Measurements from ENCODE around the gene CACNA2D3.

Gene CACNA2D3

DNA sequence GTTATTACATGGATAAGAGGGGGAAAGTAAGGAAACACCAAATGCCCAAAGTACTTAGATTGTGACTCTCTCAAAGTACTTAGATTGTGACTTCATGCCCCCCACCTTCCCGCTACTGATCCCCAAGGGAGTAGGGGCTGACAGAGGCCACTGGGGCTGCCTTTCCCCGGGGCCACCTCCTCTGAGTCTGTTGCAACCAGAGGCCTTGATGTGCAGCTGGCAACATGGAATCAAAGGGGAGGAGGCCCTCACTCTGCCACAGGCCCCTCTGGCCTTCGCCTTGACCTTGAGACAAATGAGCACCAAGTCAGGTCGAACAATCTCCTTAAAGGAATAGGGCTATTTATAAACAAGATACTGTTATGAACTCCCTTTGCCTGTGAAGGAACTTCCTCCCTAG lies 743.0 kb downstream of the CACNA2D3 start:
- DNase-seq: no peak

DNA sequence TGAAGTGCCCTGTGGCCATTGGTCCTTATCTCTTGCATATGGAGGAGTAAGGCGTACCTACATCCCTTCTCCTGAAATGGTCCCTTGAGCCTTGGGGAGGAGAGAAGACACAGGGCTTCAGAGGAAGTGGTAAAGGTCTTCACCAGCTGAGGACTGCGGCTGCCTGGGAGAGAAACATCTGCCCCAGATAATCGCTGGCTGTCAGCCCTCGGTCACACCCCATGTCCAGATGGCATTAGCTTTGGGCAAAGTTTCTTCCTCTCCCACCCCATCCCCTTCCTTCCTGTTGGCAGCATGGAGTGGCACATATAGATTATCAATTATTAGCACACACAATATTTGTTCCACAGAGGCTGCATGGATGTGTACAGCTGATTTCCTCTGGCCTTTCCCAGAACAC lies 743.9 kb downstream of the CACNA2D3 start:
- DNase-seq: no peak

DNA sequence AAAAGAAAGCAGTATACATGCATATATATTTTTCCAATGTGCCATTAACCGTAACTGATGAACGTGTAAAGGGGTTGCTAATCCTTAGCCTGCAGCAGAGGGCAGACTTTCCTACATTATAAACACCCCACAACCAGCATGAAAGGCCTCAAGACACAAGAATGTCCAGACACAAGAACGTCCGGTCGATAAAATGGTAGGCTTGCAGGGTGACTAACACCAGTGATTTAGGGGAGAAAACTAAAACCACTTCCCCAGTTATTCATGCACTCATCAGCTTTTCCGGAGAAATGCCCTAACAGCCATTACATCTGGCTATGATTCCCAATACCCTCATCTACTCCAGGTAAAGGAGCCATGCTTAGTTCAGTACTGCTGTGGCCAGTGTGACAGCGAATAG lies 748.1 kb downstream of the CACNA2D3 start:
- no peak for DNase-seq

DNA sequence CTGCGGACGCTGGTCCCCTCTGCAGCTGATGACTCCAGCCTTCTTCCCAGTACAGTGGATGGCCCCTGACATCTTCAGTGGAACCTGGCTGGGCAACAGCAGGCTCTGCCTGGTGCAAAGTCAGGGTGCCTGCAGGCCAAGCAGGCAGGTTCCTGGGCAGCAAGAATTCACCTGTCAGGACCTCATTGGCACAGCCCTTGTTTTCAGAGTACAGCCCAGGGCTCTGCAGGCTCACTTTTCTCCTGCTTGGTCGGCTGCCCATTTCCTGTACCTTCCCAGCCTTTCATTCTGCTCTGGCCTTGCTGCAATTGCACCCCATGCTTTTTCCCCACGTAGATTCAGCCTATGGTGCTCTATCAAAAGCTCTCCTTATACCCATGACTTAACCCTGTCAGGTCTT lies 749.5 kb downstream of the CACNA2D3 start:
- no peak for DNase-seq

DNA sequence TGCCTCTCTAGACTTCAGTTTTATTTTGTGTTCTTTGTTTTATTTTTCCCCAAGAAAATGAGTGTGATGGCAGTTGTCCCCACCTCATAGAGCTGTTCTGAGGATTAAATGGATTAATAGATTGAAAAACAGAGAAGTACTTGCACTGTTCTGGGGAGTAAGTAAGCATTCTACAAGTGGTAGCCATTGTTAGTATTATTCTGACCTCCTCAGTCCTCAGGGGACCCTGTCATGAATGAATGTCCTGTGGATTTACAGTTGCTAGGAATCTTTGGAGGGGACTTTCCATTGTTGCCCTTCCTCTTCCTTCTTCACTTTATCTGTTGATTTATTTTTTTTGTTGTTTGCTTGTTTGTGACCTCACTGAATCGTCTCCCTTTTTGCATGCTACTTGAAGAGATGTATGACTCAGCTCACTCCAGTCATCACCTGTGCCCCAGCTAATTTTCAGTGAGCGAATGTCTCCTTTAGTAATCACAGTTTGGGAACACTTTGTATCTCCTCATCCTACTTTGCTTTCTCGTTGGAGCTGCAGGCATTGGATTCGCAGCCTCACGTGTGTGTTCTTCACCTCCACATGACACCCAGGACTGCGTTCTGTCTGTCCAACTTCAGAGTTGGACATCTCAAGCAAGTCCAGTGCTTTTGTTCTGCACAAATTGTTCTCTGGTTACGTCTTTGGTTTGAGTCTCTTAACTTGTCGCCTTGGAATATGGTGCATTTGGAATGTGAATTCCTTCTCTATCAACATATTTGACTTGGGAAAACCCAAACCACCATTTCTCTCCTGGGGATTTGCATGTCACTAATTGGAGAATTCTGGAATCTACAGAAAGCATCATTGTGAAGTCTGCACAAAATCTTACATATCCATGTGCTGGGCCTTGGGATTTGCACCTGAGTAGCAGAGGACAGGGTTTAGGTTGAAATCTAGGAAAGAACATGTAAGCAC lies 751.0 kb downstream of the CACNA2D3 start:
- DNase-seq: no peak

DNA sequence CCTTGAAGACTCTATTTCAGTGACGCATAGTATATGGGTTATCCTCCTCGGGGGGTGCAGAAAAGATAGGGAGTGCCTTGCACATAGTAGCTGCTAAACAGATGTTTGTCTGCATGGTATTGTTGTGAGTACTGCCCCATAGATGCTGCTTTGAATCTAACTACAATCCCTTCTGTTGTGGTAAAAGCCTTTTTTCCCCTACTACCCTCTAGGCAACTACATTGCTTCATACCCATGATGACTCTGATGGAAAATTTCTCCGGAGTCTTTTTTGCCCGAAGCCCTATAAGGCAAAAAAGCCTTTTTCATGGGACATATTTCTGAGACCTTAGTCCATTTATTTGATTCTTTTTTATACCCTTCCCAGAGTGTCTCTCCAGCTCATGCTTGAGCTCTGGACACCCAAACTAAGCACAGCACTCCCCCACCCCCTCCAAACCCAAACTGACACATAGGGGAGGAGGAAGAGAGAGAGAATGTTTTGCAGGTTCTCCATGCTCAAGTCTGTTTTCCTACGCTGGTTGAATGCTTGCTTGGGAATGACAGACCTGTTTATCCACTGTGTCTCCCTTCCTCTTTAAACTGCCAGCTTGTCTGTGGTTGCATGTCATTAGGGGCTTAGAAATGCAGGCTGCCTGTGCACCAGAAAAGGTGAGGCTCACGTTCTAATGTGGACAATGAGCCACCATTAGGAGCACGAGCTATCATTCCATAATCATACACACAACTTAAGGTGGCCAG lies 752.6 kb downstream of the CACNA2D3 start:
- DNase-seq: no peak

DNA sequence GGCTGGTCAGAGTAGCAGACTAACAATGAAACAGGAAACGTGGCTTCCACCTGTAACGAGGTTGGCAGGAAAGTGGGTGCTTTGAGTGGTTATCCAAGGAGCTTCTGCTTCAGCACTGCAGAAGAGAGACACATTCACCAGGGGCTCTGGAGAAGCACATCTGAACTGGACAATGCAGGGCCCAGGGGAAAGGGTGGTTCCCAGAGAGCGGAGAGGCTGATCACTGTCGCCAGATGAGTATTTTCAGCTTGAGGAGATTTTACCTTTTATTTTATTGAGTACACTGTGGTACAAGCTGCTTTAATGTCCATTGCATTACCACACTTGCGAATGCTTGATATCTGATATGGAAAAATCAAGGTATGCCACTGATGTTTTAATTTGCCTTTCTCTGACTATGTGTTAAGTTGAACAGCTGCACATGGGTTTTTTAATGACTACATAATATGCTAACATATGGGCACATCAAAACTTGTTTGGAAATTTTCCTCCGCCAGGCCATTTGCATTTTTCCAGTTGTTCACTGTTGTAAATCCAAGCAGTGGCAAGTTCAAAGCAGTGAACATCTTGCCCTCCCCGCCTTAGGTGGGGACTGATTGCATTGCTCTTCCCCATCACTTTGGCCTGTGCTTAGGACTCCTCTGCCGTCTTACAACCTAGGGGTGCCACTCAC lies 753.4 kb downstream of the CACNA2D3 start:
- DNase-seq: no peak

DNA sequence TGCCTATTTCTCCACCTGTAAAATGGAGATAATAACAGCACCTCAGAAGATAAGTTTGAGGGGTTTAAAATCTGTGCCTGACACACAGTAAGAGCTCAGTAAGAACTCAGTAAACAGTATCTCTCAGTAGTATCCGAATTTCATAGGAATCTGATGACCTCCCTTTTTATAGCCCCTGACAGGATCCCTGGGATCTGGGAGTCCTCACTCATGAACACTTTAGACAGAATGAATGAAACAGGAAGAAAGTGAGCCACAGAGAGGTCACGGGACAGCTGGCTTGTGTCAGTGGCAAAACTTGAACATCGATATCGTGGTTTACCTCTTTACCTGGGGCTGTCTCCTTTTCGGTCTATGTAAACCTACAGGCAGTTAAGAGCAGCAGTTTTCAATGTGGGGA lies 754.3 kb downstream of the CACNA2D3 start:
- no peak for DNase-seq

DNA sequence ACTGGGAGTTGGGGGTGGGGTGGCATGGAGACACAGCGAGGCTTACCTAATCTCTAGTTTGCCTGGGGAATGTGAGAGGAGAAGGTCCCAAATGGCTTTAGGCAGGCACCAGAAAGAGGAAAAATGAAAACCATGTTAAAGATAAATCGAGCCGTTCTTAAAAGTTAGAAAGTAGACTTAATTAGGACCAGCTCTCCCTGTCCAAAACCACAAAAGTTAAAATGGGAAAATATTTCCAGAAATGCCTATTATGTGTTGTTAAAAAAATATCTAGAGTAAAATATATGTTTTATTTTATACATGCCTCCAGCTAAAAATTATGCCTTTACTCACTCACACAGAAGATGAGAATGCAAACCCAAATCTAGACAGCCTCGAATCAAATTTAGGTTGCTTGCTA lies 755.4 kb downstream of the CACNA2D3 start:
- no peak for DNase-seq

DNA sequence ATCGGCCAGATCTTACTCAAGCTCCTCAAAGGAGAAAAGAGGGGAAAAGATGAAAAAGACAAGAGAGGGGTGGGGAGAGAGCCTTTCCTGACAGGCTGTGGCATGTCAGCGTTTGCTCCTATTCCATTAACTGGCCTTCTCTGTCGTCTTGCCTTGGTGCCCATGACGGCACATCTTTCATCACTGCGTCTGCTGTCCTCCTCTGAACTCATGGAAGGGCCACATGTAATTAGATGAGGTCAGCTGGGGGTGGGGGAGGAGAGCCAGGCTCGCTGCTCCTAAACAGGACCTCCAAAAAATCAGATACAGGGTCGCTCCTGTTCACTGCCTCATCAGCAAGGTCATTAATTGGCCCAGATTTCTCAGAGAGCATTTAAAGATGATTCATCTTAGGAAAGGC lies 755.8 kb downstream of the CACNA2D3 start:
- no peak for DNase-seq

DNA sequence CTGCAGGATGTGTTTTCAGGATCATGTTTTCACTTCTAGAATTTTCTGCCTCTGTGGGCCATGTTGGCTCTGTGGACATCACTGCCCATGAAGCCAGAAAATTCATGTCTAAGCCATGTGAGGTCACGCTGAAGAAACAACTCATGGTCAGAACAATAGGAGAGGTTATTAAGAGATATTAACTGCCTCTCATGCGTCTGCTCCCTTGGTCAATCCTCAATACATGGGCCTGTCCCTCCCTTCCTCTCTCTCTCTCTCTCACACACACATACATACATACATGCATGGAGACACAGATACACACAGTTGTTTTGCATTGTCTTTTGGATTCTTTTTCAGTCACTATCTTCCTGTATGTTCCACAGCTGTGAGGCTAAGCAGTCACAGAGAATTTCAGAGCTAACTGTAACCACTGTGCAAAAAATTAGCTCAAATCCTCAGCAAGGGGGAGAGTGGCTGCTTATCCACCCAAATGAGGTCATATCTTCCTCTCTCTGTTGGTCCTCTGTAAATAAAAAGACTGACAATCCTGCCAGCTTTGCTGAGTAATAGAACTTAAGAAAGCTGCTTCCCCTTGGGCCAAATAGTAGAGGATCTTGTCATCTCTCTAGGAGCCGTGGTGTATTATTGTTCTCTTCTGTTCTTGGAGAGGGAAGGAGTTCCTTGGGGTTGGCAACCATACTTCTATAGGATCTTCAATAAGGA lies 759.9 kb downstream of the CACNA2D3 start:
- DNase-seq: no peak

DNA sequence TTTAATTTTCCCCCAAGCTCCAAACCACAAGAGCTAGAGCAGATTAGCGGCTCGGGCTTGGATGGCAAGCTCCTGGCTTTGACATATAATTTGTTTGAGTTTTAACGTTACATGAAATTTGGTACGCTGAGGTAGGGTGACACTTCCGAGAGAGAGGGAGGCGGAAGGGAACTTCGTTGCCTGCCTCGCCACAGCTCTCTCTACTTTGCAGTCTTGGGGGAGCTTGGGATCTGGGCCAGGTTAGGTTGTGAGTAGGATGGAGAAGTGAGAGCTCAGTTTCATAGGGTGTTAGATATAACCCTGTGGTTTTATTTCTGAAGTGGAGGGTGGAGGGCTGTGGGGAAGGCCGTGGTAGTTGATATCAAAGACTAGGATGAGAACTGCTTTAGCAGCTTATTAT lies 765.8 kb downstream of the CACNA2D3 start:
- DNase-seq: no peak

DNA sequence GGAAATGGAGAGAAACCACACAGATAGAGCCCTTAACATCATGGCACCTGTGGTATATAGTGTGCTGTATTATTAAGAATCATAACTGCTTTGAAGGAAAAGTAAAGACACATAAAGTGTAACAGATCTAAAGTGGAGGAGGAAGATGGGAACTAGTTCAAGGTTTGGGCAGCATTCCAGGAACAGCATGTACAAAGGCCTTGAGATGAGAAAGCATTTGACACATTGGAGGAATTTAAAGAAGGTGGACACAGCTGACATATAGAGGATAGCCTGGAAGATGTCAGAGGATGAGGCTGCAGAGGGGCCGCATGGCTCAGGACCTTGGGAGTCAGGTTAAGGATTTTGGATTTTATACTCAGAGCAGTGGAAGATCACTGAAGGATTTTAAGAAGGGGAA lies 766.5 kb downstream of the CACNA2D3 start:
- no peak for DNase-seq

DNA sequence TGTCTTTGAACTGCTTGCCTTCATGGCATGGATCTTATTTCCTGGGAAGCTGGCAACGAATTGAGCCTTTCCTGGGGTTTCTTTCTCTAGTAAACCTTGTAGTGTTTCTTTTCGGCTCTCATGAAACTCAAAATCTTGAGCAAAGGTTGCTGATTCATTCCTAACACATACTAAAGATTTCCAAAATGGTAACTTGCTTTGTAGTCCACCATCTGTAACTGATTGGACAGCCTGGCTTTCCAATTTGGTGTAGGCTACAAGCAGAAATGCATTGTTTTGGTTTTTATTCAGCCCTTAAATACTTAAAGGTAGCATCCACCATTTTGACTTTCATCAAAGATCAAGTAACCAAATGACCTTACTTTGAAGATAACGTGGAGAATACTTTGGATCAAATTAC lies 767.4 kb downstream of the CACNA2D3 start:
- no peak for DNase-seq

DNA sequence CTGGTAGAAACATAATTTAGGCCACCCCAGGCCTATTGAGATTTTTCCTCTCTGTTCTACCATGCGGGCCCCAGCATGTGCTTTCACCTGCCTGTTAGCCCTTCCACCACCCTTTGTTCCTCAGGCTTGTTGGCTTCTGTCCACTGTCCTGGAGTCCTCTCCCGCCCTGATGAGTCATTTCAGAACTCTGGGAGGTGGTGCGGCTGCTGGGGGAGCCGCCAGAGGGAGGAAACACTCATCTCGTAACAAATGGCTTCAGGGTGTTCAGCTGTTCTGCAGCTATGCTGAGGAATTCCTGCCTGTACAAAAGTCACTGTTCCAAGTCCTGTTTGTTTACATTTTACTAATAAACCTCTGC lies 769.2 kb downstream of the CACNA2D3 start:
- DNase-seq: no peak

DNA sequence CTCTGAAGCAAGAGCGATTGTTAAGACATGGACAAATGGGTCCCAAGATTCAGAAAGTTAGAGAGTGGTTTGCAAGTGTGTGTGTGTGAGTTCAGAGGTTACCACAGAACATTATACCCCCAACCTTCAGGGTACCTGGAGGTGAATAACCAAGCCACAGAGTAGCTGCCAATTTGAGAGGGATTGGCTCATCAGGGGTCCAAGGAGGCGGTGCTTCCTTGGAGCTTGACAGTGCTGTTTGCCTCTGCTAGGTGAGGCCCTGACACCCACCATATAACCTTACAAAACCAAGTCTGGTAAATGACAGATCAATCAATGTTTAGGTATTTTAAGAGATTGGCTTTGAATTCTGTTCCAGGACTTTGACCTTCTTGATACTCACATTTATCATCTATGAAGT lies 769.8 kb downstream of the CACNA2D3 start:
- no peak for DNase-seq

DNA sequence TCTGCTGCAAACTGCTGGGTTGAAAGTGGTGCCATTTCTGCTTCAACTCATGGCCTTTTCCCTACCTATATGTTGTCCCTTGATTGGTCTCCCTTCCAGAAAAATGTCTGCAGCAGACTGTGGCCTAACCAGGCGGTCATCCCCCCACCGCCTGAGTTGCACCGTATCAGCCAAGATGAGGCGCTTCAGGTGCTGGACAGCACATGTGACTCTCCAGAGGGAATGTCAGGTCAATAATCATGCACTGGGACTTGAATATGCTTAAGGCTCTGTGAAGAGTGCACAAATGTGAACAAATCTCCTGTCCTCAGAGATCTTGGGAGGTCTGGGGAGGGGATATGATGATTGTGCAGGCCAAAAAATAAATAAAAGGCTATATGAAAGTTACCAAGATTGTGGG lies 773.3 kb downstream of the CACNA2D3 start:
- no peak for DNase-seq

DNA sequence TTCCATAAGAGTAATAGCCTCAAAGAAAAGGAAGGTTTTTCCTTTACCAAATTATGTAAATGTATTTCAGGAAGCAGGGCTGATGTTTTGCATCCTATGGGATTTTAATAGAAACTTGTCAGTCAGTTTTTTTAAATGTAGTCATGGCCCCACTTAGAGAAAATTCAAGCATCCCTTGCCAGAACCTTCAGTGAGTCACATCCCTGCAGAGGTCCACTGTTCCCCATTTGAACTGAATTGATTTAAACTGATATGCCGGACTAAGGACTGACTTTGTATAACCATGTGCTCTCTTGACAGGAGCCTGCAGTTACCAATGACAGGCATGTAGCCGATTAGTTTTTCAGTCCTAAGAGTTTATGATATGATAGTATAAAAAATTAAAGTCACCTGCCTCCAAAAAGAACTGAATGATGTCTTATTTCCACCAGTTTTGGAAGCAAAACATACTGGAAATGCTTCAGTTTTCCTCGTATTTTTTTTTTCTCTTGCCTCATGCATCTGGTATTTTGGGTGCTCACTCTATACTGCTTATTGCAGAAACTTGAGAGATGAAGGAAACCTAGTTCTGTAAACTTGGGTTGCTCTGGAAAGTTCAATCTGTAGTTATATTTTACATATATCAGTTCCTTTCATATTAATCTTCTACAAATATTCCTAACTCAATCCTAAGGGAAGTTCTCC lies 774.8 kb downstream of the CACNA2D3 start:
- DNase-seq: no peak

DNA sequence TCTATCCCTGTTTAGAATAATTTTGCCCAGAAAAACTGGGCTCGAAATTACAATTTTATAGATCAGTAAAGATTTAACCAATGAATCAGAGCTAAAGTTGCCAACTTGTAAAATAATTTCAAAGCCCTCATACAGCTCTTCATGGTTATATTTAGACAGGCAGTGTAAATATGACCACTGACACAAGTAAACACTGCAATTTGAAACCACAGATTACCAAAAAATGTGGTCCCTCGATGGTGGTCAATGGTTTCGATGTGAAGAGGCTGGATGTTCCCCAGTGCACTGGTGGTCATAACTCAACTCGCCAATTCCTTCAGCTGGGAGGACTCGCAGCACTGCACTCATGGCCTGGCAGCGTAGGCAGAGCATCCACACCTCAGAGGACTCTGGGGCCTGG lies 776.9 kb downstream of the CACNA2D3 start:
- DNase-seq: no peak

DNA sequence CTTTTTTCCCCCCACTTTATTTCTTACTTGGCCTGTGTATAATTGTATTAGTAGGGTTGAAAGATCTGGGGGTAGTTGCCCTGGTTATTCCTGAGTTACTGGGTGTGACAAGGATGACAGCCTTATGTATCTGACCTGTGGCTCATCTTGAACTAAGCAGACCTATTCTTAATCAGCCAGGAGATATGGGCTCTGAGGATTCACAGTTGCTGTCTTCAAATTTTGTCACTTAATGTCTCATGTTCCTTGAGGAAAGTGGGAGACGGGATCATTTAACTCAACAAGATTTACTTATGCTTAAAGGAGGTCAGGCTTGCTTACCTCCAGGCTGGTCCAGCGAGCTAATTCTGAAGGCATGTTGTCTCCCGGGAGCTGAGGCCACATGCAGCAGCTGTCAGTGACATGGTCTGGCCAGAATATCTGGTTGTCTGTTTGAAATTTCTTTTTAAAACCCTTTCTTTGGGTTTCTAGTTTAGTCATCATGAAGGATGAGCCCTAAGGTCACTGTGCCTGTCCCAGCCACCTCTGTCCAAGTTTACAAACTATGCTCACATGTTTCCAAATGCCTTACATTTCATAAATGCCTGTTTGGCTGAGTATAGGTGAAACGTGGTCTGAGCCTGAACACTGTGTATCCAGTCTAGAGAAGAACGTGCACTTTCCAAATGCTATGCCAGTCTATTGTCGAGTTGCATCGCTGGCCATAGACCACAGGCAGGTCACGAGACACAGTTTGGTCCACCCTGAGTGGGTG lies 778.7 kb downstream of the CACNA2D3 start:
- no peak for DNase-seq

DNA sequence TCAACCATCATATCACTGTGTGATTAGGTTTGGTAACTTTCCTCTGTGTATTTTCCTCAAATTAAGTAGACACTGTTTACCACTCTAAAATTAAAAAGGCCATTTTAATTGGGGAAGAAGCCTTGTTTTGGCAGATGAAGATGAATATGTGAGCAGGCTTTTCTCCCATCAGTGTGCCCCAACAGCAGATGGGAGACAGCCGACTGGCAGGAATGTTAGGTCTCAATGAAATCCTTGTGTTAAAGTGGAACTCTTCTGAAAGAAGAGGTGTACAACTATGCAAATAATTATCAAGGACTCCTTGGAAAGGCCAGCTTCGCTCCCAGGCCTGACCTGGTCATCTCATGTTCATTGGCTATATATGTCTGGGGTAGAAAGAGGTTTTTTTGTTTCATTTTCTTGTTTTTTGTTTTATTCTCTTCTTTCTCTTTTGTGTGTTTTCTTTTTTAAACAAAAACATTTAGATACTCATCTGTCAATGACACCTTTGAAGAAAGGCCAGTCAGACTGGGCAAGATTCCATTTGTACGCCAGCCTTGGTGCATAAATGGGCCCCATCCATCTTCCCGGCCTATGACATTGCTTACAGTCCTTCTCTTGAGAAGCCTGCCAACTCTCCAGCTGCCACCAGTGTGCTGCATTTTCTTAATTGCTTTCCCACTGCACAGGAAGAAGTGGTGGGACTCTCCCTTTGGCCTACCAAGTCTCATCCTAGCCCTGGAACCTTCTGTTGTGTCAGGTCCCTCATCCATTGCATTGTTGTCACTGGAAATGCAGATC lies 779.7 kb downstream of the CACNA2D3 start:
- no peak for DNase-seq
